HEK293 (cell line): ENCODE results near the gene DLL4.

Source experiments
- CTCF ChIP-seq: fragments of 450-650 bp; formaldehyde crosslinking; IDR thresholded peaks from 2 replicates; pipeline ENCODE4 v1.5.1; 2016; ENCODE audit warnings: missing biosample characterization, missing genetic modification characterization
- SETDB1 ChIP-seq: IDR thresholded peaks from one replicate; pipeline ENCODE4 v1.6.1; 2017; ENCODE audit warnings: mild to moderate bottlenecking, low read length, moderate library complexity, mixed read lengths; ENCODE audit not compliant: insufficient read length
- YY1 ChIP-seq: fragments of 450-650 bp; formaldehyde crosslinking; IDR thresholded peaks from 2 replicates; pipeline ENCODE4 v1.5.1; 2018; ENCODE audit warnings: missing biosample characterization, missing genetic modification characterization
- ZBTB21 ChIP-seq: fragments of 450-650 bp; formaldehyde crosslinking; IDR thresholded peaks from 2 replicates; pipeline ENCODE4 v1.5.1; 2017; ENCODE audit warnings: missing biosample characterization, missing genetic modification characterization
- ZNF18 ChIP-seq: fragments of 450-650 bp; formaldehyde crosslinking; IDR thresholded peaks from 2 replicates; pipeline ENCODE4 v1.5.1; 2016; ENCODE audit warnings: missing biosample characterization, missing genetic modification characterization
- ZNF274 ChIP-seq, 2 experiments: fragments of 200-500 bp in 1 of 2; fragments of 450-650 bp in 1 of 2; sonication (Bioruptor generic) in 1 of 2; formaldehyde crosslinking in 1 of 2; IDR thresholded peaks; 2 replicates each; pipeline versions ENCODE4 v1.5.1 to v1.6.1; 2014 to 2016; ENCODE audit warnings: borderline replicate concordance in 1 of 2, inconsistent platforms in 1 of 2, low read length in 1 of 2, missing biosample characterization in 1 of 2, missing genetic modification characterization in 1 of 2
- ZNF311 ChIP-seq: fragments of 450-650 bp; formaldehyde crosslinking; IDR thresholded peaks from 2 replicates; pipeline ENCODE4 v1.5.1; 2017; ENCODE audit warnings: missing biosample characterization, missing genetic modification characterization, borderline replicate concordance
- ZNF629 ChIP-seq: fragments of 450-650 bp; formaldehyde crosslinking; IDR thresholded peaks from 2 replicates; pipeline ENCODE4 v1.5.1; 2017; ENCODE audit warnings: missing biosample characterization, missing genetic modification characterization
- ZNF76 ChIP-seq: fragments of 450-650 bp; formaldehyde crosslinking; IDR thresholded peaks from 2 replicates; pipeline ENCODE4; 2016; ENCODE audit warnings: low read depth, missing biosample characterization, missing genetic modification characterization, borderline replicate concordance

- TF ChIP-seq CTCF (no peak), ZNF311 (tag by site-specific recombination) (no peak), ZNF76 (tag by site-specific recombination) (no peak), ZNF18 (tag by site-specific recombination) (no peak), YY1 (no peak), ZNF274 (IDR thresholded peaks at IDR 0.05; ENCODE audit: low read length) (no peak), ZNF274 (tag by site-specific recombination; IDR thresholded peaks at IDR 0.05; ENCODE audit: borderline replicate concordance) (no peak), ZBTB21 (tag by site-specific recombination) (no peak), SETDB1 (no peak), ZNF629 (tag by site-specific recombination) (no peak)
These were observed 35.5 kb downstream of the DLL4 start for GRCh38 chr15:40964634-40965033.
